ENCODE measurements around the gene HS6ST1. TPM values are rescaled to one million over a fixed set of nuclear protein-coding genes. Genes with fewer than 3 reads are reported as not detected.
"Not testable (repeated sequence)": the region's sequence is repeated elsewhere in the genome, so short reads cannot be mapped to it uniquely, and the experiment has no call there.

HS6ST1 gene
- polyA plus RNA-seq, 3 donors: 18.9 to 20.6 (median 20.0) TPM

DNA sequence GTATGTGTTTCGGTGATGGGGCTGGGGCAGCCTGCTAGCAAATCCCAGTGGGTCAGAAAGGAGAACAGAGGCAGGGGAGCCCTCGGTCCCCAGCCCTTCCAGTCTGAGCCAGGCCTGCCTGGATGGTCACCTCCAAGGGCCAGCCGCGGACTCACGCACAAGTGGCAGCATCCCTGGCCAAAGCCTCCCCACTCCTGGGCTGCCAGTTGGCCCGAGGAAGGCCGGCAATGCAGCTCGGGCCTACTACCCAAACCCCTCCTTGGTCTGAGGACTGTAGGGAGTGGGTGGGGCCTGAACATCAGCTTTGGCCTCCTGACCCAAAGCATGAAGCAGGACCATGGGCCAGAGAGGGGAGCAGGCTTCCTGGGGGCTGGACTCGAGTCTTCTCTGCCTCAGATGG, 51.5 kb downstream of the HS6ST1 start:
- 78 to 83% (median 82%) methylated on average over 4 to 6 of the region's 9 CpGs for WGBS, 3 donors
- not testable (repeated sequence) for H3K27ac ChIP-seq (ENCODE audit: low read depth, low read length)

- WGBS, 3 donors: 84 to 100% (median 94%) methylated on average over 8 of the region's 8 CpGs
- H3K27ac ChIP-seq (ENCODE audit: low read depth, low read length): not testable (repeated sequence)
These were observed 52.2 kb downstream of the HS6ST1 start for GRCh38 chr2:128266463-128266862.

DNA sequence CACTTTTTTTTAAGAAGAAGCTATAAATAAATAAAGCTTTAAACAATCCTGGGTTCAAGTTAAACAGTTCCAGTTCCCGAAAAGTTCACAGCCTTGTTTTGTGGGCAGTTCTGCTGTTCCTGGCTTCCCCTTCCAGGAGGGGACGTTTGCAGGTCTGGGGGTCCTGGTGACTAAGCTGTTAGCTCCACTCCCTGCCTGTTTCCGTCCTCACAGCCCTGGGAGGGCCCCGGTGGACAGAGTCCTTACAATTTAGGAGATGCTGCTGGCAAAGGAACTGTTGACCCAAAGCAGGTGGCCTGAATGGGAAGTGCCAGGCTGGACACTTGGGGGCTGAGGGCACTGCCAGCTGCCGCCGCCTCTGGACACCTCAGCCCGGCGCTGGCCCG, 53.1 kb downstream of the HS6ST1 start:
- H3K27ac ChIP-seq (ENCODE audit: low read depth, low read length): not testable (repeated sequence)
- WGBS, 3 donors: 71 to 84% (median 73%) methylated on average over 4 of the region's 9 CpGs

- H3K27ac ChIP-seq (ENCODE audit: low read depth, low read length): no peak overlapping the region
- WGBS, 3 donors: 82 to 84% (median 83%) methylated on average over 12 of the region's 12 CpGs
These were observed 53.6 kb downstream of the HS6ST1 start for GRCh38 chr2:128264881-128265607.

- H3K27ac ChIP-seq (ENCODE audit: low read depth, low read length): no peak overlapping the region
- WGBS, 3 donors: 88 to 91% (median 89%) methylated on average over 9 of the region's 9 CpGs
These were observed 54.8 kb downstream of the HS6ST1 start for GRCh38 chr2:128263902-128264331.

DNA sequence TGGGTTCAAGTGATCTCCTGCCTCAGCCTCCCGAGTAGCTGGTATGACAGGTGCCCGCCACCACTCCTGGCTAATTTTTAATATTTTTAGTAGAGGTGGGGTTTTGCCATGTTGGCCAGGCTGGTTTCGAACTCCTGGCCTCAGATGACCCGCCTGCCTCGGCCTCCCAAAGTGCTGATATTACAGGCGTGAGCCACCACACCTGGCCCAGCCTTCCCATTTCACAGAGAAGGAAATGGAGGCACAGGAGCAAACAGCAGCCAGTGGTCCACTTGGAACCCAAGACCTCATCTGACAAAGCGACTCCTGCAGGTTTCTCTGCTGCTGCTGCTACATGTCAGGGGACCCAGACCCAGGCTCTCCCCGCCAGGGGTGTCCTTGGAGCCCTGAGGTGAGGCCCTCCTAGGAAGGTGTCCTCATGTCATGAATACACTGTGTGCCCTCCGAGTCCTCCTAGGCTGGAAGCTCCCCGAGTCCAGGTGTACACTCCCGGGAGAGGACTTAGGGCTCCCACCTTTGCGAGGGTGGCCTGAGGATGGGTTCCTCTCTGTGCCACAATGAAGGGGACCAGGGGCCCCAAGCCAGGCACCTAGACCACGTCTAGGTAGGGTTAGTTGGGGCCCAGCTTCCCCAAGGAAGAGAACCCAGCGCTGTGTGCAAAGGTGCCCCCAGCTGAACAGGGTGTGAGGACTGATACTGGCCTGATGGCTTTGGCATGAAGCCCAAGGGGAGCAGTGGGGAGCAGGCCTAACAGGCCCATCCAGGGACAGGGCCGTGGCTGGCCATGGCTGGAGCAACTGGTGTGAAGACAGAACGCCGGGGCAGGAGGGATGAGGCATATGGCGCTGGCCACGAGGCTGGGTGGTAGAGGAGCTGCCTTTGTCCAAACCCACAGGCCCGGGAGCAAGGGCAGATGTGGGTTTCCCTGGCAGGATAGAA, 56.1 kb downstream of the HS6ST1 start:
- H3K27ac ChIP-seq (ENCODE audit: low read depth, low read length): no peak overlapping the region
- WGBS, 3 donors: 91 to 92% (median 91%) methylated on average over 20 of the region's 20 CpGs

DNA sequence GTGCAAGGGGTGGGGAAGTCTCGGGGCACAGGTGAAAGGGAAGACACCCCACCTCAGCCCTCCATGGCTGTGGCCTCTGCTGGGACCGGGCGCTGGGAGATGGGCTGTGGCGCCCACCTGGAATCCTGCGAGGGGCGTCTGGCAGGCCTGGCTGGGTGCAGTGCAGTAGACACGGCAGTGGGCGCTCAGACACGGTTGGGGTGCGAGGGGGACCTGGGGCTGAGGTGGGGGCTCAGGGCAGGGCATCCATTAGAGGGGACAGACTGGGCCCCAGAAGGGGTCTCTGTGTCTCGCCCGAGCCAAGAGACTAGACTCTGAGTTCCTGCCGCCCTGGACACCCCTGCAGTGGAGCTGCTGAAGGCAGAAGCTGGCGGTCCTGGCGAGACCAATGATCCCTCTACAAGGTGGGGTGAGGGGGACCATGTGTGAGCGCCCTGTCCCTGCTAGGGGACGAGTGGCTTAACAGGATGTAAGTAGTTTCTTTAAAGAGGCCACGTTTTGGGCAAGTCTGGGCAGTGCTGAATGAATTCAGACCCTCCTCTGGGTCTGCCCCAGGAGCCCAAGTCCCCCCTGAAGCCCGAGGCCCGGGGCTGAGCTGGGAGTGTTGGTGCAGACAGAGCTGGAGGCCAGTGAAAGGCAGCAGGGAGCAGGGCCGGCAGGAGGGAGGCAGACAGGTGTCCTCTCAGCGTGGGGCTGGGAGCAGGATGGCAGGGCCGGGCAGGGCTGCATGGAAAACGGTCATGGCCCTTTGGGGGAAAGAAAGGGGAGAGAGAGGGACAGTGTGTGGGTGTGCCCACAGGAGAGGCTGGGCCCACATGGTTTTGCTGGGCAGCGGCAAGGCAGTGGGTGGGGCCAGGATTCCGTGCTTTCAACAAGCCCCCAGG, 57.2 kb downstream of the HS6ST1 start:
- no peak overlapping the region for H3K27ac ChIP-seq (ENCODE audit: low read depth, low read length)
- WGBS, 3 donors: 78 to 83% (median 81%) methylated on average over 26 of the region's 26 CpGs

DNA sequence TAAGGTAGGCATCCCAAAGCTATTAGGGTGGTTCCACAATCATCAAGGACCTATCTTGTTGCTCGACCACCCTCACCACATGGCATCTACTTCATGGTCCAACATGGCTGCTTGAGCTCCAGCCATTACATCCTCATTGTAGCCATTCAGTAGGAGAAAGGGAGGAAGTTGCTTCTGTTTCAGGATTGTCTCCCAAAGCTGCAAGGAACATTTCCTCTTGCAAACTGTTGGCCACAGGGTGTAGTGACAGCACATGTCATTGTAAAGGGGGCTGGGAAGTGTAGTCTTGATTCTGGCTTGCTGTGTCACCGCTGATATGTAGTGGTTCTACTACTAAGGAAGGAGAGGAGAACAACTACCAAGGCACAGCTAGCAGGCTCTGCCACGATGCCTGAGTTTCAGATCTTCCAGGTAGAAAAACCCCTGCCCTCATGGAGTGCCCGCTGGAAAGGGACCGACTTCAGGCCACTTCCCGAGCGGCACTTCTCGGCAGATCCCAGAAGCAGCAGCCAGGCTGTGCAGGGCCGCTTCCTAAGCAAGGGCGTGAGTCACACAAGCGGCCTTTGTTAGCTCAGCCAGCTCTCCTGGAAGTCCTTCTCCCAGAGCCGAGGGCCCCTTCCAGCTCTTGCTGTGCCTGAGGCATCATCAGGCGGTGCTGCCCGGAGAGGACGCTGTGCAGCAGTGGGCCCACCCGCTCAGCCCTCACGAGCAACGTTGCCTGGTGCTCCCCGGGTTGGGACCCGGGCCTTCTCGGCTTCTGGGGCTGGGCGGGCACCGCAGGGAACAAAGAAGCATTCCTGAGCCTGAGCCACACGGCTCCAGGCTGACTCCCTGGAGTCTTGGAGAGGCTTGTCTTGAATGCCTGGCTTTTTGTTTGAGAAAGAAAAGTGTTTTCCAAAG, 58.2 kb downstream of the HS6ST1 start:
- no peak overlapping the region for H3K27ac ChIP-seq (ENCODE audit: low read depth, low read length)
- WGBS, 3 donors: 59 to 67% (median 65%) methylated on average over 24 of the region's 24 CpGs

GRCh38 chr2:128259585-128259984, 59.1 kb downstream of the HS6ST1 start:
- H3K27ac ChIP-seq (ENCODE audit: low read depth, low read length): no peak overlapping the region
- 91 to 96% (median 91%) methylated on average over 5 of the region's 5 CpGs for WGBS, 3 donors

DNA sequence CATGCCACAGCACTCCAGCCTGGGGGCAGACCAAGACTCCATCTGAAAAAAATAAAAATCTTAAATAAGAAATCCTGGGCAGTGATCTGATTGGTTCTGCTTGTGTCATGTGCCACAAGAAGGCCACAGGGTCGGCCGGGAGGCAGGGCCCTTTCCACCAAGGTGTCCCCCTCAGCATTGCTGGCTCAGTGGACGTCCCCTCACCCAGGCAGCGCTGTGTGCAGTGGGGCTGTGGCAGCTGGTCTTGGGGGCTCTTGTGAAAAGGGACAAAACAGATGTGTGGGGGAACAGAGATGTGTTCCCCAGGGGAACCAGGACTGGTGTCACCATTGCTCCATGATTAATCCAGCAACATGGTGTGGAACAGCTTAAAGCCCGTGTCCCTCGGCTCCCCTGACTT, 60.5 kb downstream of the HS6ST1 start:
- H3K27ac ChIP-seq (ENCODE audit: low read depth, low read length): no peak overlapping the region
- 87 to 92% (median 89%) methylated on average over 6 of the region's 6 CpGs for WGBS, 3 donors

DNA sequence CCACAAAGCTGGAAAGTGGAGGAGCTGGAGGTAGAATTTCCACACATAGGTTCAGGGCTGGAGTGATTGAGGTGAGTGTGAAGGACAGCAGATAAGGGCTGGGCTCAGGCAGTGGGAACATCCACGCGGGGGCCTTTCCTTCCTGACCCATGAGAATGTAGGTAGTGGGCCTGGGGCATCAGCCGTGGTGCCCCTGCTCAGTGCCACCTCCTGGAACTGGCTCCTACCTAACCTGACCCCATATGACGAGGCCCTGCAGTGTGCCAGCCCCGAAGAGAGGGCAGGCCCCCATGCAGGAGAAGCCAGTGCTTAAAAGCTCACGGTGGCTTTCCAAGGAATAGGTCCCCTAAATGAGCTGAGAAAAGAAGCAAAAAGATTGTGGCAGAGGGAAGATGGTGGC, 66.2 kb downstream of the HS6ST1 start:
- no peak overlapping the region for H3K27ac ChIP-seq (ENCODE audit: low read depth, low read length)
- WGBS, 3 donors: 94 to 97% (median 94%) methylated on average over 6 of the region's 6 CpGs

- not testable (repeated sequence) for H3K27ac ChIP-seq (ENCODE audit: low read depth, low read length)
- 96 to 97% (median 97%) methylated on average over 6 of the region's 6 CpGs for WGBS, 3 donors
These were observed 66.6 kb downstream of the HS6ST1 start for GRCh38 chr2:128252086-128252485.

DNA sequence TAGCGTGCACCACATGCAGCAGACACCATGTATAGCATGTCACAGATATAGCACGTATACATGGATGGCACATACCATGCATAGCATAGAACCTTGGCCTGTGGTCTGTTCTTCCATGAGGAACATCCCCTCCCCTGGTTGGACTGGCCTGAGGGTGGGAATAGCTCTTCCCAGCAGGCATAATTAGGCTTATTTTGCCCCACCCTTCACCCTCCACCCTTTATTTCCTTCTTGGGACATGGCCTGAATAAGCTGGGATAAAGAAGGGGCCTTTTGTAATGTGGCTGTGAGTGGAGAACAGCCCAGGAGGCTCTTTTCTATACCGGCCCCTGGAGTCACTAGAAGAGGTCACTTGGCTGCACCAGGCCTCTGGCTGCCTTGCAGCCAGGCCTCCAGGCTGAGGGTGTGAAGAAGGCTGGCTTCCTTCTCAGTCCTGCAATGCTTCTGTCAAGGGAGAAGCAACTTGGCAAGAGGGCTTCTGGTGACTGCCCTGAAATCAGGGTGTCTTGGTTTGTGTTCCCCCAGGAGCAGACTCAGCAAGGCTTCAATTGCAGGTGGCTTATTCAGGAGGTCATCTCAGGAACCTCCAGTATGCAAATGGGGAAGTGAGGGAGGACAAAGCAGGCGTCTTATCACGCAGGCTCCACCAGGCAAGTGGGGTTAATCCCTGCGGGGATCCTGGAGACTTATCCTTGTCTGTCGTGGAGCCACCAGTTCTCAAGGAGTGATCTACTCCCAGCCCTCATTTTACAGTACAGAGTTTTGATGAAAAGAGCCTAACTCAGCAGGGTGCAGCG, 68.2 kb downstream of the HS6ST1 start:
- 77 to 89% (median 87%) methylated on average over 8 of the region's 8 CpGs for whole genome bisulfite sequencing, 3 donors
- H3K27ac ChIP-seq (ENCODE audit: low read depth, low read length): no peak overlapping the region

- no peak overlapping the region for H3K27ac ChIP-seq (ENCODE audit: low read depth, low read length)
These were observed 69.1 kb downstream of the HS6ST1 start for GRCh38 chr2:128249555-128249954.

GRCh38 chr2:128245813-128246212, 72.9 kb downstream of the HS6ST1 start:
- no peak overlapping the region for H3K27ac ChIP-seq (ENCODE audit: low read depth, low read length)

More at GRCh38 chr2:128249555-128249954, 69.1 kb downstream of the HS6ST1 start:
- WGBS, 3 donors: 71 to 97% (median 89%) methylated on average over 2 of the region's 2 CpGs

GRCh38 chr2:128241896-128242295, 76.8 kb downstream of the HS6ST1 start:
- no peak overlapping the region for H3K27ac ChIP-seq (ENCODE audit: low read depth, low read length)
- 83 to 90% (median 85%) methylated on average over 3 of the region's 3 CpGs for WGBS, 3 donors
